Measurements from ENCODE around the gene POPDC3. TPM values are rescaled to one million over a fixed set of nuclear protein-coding genes. Genes with fewer than 3 reads are reported as not detected.

The POPDC3 gene
- total RNA-seq, 1 donor from 2014 or later, result not detected

DNA sequence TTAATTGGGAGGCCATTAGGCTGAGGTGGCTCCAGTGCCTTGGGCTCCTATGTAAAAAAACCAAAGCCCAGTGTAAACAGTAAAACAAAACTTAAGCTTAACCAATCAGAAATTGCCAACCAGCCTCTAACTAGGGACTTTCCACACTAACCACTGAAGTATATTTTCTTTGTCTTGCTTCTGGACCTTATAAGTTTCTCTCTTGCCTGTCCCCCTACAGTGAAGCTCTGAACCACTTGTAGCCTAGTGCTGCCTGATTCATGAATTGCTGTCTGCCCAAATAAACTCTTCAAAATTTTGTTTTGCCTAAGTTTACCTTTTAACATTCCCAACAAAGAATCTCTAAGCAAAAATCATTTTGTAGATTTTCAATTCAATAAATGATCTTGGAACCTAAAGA is 28.2 kb downstream of the POPDC3 start:
- no peak for DNase-seq (ENCODE audit: low spot score)

DNA sequence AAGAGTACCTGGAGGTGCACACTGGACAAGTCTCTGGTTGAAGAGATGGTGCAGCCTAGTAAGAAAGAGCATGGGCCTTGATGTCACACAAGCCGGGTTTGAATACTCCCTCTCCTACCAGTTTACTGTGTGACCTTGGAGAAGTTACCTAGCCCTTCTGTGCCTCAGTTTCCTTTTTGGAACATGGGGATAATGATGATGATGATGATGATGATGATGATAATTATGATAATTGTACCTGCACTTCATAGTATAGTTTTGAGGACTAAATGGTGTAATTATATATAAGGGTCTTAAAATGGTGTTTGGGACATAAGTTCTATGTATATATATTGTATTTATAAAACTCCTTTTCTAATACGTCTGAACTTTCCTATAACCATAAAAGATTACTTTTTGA is 41.7 kb downstream of the POPDC3 start:
- no peak for DNase-seq (ENCODE audit: low spot score)

DNA sequence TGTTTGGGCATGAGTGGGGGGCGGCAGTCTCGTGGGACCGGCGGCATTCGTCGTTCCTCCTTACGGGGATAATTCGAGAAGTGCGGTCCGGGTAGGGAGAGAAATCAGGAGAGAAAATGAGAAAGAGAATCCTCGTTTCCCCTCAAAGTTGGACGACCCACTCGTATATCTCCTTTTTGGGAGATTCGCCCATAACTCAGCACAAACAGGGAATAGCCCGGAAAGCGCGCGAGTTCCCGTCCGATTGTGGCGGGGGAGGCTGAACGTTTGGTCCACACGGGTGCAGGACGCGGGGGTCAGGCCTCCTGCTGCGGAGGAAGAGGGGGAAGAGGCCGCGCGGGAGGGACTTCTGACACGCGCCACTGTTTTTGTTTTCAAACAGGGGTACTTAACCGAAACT is 42.4 kb downstream of the POPDC3 start:
- DNase-seq (ENCODE audit: low spot score), result no peak

DNA sequence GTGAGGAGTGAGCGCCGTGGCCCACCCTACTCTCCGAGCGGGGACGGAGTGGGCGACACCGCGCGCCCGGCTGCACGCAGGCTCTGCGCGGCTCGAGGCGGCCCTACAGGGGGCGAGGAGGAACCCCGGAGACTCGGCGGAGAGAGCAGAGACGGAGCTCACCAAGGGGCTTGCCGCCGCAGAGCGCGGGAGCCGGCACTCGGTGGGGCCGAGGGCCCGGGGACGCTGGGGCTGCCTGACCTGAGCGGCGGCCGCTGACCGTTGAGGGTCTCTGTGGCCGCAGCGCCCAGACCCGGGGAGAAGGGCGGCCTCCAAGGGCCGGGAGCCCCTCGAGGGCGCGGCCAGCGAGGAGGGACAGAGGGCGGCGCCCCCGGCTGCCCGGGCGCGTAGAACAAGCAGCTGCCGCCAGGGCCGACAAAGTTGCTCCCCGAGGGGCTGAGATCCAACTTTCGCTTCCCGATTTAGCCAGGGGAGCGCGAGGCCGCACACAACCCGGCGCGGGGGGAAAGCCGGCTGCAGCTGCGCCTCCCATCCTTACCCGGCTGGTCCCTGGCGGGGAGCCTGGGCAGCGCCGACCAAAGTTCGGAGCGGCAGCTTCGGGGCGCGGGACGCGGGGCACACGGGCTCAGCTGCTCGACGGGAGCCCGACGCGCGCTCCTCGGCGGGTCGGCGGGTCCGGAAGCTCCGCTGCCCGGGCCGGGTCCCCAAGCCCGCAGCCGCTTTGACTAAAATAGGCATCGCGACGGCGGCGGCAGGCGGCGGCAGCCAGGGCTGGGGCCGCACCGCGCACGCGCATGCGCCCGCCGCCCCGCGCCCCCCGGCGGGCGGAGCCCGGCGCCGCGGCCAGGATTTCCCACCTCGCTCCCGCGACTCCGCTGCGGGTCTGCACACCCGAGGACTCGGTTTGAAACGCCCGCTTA is 43.1 kb downstream of the POPDC3 start:
- peak; percentile 54 for DNase-seq (ENCODE audit: low spot score)

DNA sequence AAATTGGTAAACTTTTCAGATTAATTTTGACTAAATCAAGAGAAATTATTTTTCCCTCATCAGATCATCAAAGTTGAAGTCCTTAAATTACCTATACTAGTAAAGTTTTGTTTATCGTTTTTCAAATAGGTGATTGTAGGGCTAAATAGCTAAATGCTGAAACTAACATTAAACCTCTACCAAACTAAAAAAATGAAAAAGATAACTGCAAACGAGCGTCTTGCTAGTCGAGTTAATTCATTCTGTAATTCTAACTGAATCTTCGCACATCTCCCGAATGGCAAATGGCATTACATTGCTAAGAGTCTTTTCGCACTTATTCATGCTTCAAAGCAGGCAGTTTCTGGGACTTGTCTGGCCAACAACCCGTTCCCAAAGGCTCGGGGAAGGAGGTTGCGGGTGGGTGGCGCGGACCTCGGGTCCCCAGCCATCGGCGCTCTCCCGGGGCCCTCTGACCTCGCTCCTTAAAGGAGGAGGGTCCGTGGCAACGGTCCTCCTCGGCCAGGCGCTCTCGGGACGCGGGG is 43.8 kb downstream of the POPDC3 start:
- no peak for DNase-seq (ENCODE audit: low spot score)

DNA sequence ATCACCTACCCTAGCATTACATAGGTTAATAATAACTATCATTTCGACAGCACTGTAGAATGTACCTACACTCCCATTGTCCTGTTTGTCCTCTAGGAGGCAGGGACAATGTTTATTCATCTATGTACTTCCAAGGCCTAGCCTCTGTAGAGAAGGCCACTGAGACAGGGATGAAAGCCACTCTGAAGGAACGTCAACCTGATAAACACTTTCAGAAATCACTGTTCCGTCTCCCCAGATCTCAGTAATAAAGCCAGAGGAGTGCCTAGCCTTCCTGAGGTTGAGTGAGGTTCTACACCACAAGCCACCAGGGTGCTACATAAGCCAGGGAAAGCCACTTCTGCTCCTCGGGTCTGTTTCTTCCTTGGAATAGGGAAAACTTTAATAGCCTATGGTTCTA is 44.8 kb downstream of the POPDC3 start:
- DNase-seq (ENCODE audit: low spot score), result no peak

DNA sequence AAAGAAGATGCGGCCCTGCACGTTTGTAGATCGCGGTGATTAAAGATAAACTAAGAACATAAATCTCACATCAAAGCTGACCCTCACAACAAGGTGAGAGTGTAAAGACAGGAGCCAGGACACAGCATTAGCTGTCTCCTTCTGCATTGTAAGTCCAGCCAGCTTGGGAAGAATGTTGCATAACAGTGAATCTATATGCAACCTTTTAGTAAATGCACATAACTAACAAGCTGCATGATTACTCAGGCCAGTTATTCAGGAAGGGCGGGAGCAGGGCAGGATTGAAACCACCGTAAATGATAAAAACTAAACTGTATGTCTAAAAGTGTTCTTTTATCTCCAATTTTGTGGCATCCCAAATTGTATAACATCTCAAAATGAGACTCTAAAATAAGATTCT is 57.1 kb downstream of the POPDC3 start:
- DNase-seq (ENCODE audit: low spot score), result no peak

DNA sequence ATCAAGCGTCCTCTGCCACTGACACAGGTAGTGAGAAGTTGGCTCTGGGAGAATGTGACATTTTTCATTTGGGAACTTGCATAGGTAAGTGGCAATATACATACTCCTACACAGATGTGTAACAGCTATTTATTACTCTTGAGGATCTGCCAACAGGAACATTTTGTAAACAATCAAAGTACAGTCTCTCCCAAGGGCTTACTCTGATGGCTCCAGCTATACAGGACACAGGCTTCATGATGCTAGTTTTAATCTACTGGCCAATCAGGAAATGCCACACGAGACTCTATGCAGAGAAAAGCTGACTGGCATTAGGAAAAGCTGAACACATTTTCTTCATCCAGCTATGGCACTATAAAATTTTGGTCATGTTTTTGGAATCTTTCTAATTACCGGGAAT is 57.8 kb downstream of the POPDC3 start:
- DNase-seq (ENCODE audit: low spot score), result no peak

DNA sequence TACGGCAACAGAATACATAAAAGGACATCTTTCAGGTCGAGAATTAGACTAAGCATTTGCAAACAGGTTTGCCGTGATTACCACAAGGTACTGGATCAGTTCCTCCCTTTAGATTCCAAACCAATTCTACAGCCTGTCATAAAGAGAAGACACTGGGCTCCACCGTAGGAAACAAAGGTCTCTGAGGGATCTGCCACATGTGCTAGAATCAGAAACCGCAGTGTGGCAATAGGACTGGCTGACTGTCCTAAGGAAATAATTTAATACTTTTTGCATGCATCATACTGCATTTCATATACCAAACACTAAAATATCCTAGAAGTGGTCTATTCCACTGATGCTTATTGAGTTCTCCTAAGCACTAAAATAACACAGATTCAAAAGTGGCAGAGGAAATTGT is 59.2 kb downstream of the POPDC3 start:
- DNase-seq (ENCODE audit: low spot score), result no peak

DNA sequence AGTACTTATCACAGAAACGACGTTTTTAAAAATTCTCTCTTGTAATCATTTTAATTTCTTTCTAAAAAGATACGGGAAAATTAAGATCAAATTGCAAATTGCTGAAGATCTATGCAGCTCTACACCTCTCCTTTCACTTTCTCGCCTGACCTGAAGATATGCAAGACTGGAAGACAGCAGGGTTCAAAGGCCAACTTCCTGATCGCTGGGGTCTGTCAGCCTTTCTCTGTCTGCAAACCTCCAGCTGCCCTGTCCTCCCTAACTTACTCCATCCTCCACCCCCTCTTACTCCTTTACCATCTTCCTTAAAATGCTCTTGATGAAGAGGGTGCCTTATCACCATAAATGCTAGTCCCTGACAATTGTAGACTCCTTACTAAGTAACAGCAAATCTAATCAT is 63.7 kb downstream of the POPDC3 start:
- DNase-seq (ENCODE audit: low spot score), result no peak

DNA sequence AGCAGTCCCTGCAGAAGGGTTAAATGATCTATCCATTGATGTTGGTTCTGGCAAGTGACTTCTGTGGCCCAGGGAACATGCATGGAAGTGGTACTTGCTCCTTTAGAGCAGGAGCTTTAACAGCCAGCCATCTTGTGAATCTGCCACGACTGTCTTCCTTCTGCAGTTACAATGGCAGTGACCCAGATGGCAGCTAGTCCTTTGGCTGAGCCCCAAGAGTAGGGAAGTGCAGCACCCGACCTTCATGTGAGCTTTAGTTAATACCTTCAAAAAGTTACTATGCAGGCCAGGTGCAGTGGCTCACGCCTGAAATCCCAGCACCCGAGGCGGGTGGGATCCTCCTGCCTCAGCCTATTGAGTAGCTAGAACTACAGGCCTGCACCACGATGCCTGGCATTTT is 66.4 kb downstream of the POPDC3 start:
- DNase-seq (ENCODE audit: low spot score), result no peak

DNA sequence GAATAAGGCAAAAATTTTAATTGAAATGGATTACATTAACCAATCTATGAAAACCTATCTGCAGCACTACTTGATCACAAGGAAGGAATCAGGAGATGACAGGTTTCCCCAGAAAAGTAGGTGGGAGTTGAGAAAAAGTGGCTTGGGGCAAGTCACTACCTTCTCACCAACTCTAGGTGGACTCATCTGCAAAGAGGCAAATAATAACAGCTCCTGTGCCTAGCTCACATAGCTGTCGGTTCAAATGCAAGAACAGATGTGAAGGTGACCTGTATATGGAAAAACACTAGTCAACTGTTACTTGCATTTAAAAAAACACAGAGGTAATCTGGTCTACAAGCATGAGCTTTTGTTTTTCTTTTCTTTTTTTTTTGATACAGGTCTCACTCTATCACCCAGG is 67.2 kb downstream of the POPDC3 start:
- DNase-seq (ENCODE audit: low spot score), result no peak

DNA sequence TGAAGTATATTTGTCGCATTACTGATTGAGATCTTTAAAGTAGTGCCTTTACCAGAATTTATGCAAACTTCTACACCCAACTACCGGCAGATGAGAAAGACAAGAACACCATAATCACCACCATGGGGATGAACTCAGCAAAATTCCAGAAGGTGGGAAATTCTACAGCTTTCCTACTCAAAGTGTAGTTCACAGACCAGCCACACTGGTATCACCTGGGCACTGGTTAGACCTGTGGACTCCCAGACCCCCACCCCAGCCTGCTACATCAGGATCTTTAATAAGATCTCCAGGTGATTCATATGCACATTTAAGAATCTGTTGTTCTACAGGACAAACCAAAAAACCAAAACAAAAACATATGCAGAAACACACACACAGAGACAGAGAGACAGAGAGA is 67.9 kb downstream of the POPDC3 start:
- no peak for DNase-seq (ENCODE audit: low spot score)

DNA sequence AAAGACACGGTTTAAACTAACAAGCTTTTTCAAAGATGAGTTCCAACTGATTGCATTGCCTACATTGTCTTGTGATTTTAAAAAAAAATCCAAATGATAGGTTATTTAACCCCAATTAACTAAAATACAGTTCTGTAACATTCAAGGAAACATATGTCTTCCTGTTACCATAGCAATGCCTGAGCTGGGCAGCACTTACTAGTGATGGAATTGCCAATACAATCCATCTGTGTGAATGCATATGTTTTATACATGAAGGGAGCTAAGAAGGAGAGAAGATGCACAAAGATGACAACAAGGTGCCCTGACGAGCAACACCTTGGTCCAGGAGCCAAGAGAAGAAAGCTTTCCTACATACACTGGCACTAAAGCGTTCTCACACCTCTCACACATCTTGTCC is 68.7 kb downstream of the POPDC3 start:
- DNase-seq (ENCODE audit: low spot score), result no peak

DNA sequence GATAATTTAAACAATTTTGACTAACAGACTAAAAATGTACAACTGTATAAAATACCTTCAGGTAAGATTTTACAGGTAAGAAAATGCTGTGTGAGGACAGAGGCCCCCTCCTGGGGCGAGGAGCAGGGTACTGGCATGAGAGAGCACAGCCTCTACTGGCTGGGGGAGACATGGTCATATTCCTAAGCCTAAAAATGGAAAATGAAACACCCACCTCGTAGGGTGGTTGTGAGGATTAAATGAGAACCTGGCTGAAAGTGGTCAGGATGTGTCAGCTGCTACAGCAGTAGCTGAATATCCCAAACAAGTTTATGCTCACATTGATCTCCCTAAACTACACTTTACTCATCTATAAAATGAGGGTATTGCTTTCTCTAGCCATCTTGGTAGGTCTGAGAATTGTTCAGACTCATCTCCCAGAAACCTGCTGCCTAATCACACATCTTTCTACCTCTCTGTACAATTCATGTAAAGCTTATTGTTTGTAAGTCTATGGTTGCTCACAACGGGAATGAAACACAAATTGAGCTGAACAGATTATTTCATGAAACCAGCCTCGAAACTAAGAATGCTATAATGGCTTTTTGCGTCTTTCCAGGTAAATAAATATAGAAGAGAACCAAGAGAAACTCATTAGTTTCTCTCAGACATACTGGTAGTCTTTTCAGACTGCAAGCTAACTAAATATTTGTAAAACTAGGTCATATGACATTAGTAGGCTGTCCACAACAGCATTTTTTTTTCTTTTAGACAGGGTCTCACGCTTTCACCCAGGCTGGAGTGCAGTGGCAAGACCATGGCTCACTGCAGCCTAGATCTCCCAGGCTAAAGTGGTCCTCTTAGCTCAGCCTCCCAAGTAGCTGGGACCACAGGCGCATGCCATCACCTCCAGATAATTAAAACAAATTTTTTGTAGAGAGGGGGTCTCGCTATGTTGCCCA is 69.6 kb downstream of the POPDC3 start:
- no peak for DNase-seq (ENCODE audit: low spot score)

DNA sequence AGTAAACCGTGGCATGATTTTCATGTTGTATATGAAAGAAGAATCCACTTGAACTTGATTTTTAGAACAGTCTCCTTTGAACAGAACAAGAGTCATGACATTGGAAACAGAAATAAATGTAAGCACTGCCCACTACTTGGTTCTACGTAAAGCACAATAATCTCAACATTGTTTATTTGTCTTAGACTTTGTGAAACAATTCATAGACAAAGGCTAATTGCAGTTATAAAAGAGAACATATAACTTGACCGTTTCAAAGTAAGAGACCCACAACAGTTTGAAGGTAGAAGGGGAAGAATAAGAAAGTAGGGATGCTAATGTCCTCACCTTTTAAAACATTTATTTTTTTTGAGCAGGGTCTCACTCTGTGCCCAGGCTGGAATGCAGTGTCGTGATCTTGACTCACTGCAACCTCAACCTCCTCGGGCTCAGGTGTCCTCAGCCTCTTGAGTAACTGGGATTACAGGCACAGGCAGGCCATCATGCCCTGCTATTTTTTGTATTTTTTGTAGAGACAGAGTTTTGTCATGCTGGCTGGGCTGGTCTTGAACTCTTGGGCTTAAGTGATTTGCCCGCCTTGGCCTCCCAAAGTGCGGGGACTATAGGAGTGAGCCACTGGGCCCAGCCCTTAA is 71.1 kb downstream of the POPDC3 start:
- DNase-seq (ENCODE audit: low spot score), result no peak

Other genes starting within 250 kb of the POPDC3 start
- gene LIN28B, start 222.9 kb downstream of the POPDC3 start, total RNA-seq, result not detected
- gene PREP, start 223.1 kb upstream of the POPDC3 start, total RNA-seq, result 37.9 TPM